Measurements from ENCODE around the gene RNF31.
A peak's percentile ranks its signal among the peaks of the same experiment; 100 is the strongest.

The RNF31 gene

GRCh38 chr14:24164518-24164991 lies 17.3 kb downstream of the RNF31 start:
- in situ Hi-C loops (cut with MboI; ENCODE audit: low sequenced_read_pairs, unreplicated experiment) = no loop called here
- no peak for DNase-seq (ENCODE audit: low spot score)

GRCh38 chr14:24165785-24166184 lies 18.5 kb downstream of the RNF31 start:
- DNase-seq (ENCODE audit: low spot score) = no peak
- no peak for TF ChIP-seq CTCF (IDR thresholded peaks at IDR 0.05; ENCODE audit: borderline replicate concordance, control extremely low read depth, extremely low read depth, insufficient read depth, missing control alignments)
- in situ Hi-C loops (cut with MboI; ENCODE audit: low sequenced_read_pairs, unreplicated experiment) = no loop called here

More at GRCh38 chr14:24164518-24164991, 17.3 kb downstream of the RNF31 start:
- no peak for TF ChIP-seq CTCF (IDR thresholded peaks at IDR 0.05; ENCODE audit: borderline replicate concordance, control extremely low read depth, extremely low read depth, insufficient read depth, missing control alignments)

- in situ Hi-C loops (cut with MboI; ENCODE audit: low sequenced_read_pairs, unreplicated experiment) = no loop called here
Observed at GRCh38 chr14:24167469-24168114, 20.3 kb downstream of the RNF31 start.

GRCh38 chr14:24171422-24172260 lies 24.3 kb downstream of the RNF31 start, which contains the start of gene REC8:
Gene REC8 (plus strand): TSS chr14:24172080. CDS start chr14:24172553, 473 bp downstream.
- DNase-seq (ENCODE audit: low spot score) = peak; percentile 96
- in situ Hi-C loops (cut with MboI; ENCODE audit: low sequenced_read_pairs, unreplicated experiment) = no loop called here
- TF ChIP-seq CTCF (IDR thresholded peaks at IDR 0.05; ENCODE audit: borderline replicate concordance, control extremely low read depth, extremely low read depth, insufficient read depth, missing control alignments) = no peak

More at GRCh38 chr14:24167469-24168114, 20.3 kb downstream of the RNF31 start:
- no peak for TF ChIP-seq CTCF (IDR thresholded peaks at IDR 0.05; ENCODE audit: borderline replicate concordance, control extremely low read depth, extremely low read depth, insufficient read depth, missing control alignments)
- DNase-seq (ENCODE audit: low spot score) = no peak

- TF ChIP-seq CTCF (IDR thresholded peaks at IDR 0.05; ENCODE audit: borderline replicate concordance, control extremely low read depth, extremely low read depth, insufficient read depth, missing control alignments) = no peak
- in situ Hi-C loops (cut with MboI; ENCODE audit: low sequenced_read_pairs, unreplicated experiment) = no loop called here
- DNase-seq (ENCODE audit: low spot score) = no peak
Observed at GRCh38 chr14:24172261-24172860, 25.1 kb downstream of the RNF31 start.

GRCh38 chr14:24172871-24173281 lies 25.6 kb downstream of the RNF31 start:
- in situ Hi-C loops (cut with MboI; ENCODE audit: low sequenced_read_pairs, unreplicated experiment) = no loop called here
- DNase-seq (ENCODE audit: low spot score) = no peak
- no peak for TF ChIP-seq CTCF (IDR thresholded peaks at IDR 0.05; ENCODE audit: borderline replicate concordance, control extremely low read depth, extremely low read depth, insufficient read depth, missing control alignments)
